ENCODE data around the gene RAP1A. TPM values are rescaled to one million over a fixed set of nuclear protein-coding genes. Genes with fewer than 3 reads are reported as not detected.

Gene RAP1A
- total RNA-seq, 6 experiments from 2014 or later: 75.7 to 82.9 (median 80.3) TPM

DNA sequence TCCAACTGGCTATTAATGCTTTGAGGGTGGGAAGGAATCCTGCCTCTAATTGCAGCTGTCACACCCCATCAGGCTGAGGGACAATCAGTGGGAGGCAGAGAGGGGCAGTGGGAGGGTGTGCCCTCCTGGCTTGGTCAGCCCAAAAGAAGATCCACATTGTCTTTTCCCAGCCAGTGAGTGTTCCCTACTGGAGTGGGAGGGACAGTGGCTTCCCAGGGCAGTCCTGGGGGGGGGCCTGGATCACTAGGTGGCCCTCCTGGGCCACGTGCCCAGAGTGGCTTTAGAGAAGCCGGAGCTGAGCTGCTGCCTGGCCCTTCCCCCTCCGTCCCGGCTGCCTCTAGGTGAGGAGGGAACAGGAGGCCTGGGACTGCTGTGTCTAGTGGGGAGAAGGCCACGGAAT lies 105.6 kb downstream of the RAP1A start:
- no peaks in the 10 kb centered on the region for H3K9me3 Mint-ChIP-seq
- DNase-seq: no peak
- no peak overlapping the region for H3K27ac Mint-ChIP-seq

DNA sequence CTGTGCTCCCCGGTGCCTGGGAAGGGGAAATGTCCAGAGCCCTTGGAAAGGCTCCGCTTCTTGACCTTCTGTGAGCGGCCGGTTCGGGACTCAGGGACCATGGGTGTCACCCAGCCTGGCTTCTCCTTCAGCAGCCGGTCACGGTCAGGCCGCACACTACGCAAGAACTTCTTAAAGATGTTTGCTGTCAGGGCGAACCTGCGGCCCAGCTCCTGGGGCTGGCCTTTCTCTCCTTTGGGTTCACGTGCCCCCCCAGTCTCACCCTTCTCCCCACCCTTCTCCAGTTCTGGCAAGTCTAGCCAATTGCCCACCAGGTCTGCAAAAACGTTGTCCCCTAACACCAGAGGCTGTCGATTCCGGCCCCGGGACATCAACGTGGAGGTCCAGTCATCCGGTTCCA lies 107.5 kb downstream of the RAP1A start:
- H3K4me3 Mint-ChIP-seq: no peak overlapping the region
- H3K27ac Mint-ChIP-seq: no peak overlapping the region
- no peaks in the 10 kb centered on the region for H3K9me3 Mint-ChIP-seq
- peaks cover 7% of the 10 kb centered on the region for H3K4me1 Mint-ChIP-seq (ENCODE audit: low read depth)
- no peak for DNase-seq
- no peaks in the 10 kb centered on the region for H3K27me3 Mint-ChIP-seq (ENCODE audit: insufficient read depth)
- H3K36me3 Mint-ChIP-seq (ENCODE audit: low read depth): no peaks in the 10 kb centered on the region
- TF ChIP-seq, protein P1, sequence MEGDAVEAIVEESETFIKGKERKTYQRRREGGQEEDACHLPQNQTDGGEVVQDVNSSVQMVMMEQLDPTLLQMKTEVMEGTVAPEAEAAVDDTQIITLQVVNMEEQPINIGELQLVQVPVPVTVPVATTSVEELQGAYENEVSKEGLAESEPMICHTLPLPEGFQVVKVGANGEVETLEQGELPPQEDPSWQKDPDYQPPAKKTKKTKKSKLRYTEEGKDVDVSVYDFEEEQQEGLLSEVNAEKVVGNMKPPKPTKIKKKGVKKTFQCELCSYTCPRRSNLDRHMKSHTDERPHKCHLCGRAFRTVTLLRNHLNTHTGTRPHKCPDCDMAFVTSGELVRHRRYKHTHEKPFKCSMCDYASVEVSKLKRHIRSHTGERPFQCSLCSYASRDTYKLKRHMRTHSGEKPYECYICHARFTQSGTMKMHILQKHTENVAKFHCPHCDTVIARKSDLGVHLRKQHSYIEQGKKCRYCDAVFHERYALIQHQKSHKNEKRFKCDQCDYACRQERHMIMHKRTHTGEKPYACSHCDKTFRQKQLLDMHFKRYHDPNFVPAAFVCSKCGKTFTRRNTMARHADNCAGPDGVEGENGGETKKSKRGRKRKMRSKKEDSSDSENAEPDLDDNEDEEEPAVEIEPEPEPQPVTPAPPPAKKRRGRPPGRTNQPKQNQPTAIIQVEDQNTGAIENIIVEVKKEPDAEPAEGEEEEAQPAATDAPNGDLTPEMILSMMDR (IDR thresholded peaks at IDR 0.05): no peak

More for the DNA sequence above, 105.6 kb downstream of the RAP1A start:
- peaks cover 1% of the 10 kb centered on the region; the same call in 1 of the 2 replicates for H3K27me3 Mint-ChIP-seq (ENCODE audit: insufficient read depth)
- TF ChIP-seq, protein P1 (IDR thresholded peaks at IDR 0.05): no peak
- no peak overlapping the region for H3K4me3 Mint-ChIP-seq
- H3K4me1 Mint-ChIP-seq (ENCODE audit: low read depth): peaks cover 20% of the 10 kb centered on the region
- no peaks in the 10 kb centered on the region for H3K36me3 Mint-ChIP-seq (ENCODE audit: low read depth)

DNA sequence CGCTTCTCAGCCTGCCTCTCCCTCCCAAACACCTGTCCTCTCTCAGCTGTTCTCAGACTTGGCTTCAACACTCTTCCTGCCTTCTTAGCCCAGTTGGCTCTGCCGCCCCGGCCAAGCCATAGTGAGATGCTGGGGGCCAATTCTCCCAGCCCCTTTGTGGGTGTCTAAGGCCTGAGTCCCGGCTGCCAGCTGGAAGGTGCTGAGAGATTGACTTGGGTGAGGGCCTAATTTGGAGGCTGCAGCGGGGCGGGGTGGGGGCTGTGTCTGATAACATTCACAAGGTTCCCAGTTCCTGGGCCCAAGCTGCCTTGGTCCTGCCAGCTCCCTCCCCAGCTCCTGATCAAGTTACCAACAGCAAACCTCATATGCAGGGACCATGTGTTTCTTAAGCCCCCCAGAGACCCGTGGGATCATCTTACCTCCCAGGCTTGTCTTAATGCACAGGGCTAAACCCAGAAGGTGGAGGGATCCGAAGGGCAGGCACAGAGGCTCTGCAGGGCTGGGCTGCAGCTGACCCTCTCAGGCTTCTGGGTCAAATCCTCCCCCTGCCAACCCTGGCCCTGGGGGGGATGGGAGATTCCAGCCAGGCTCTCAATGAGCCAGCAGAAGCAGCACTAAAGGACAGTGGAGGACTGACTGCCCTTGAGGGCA lies 109.8 kb downstream of the RAP1A start:
- H3K36me3 Mint-ChIP-seq (ENCODE audit: low read depth): no peaks in the 10 kb centered on the region
- H3K27ac Mint-ChIP-seq: no peak overlapping the region
- H3K9me3 Mint-ChIP-seq: no peaks in the 10 kb centered on the region
- peaks cover 6% of the 10 kb centered on the region; the same call in 1 of the 2 replicates for H3K4me1 Mint-ChIP-seq (ENCODE audit: low read depth)
- no peaks in the 10 kb centered on the region for H3K27me3 Mint-ChIP-seq (ENCODE audit: insufficient read depth)
- no peak overlapping the region for H3K4me3 Mint-ChIP-seq
- TF ChIP-seq, protein P1 (IDR thresholded peaks at IDR 0.05): no peak
- DNase-seq: no peak

DNA sequence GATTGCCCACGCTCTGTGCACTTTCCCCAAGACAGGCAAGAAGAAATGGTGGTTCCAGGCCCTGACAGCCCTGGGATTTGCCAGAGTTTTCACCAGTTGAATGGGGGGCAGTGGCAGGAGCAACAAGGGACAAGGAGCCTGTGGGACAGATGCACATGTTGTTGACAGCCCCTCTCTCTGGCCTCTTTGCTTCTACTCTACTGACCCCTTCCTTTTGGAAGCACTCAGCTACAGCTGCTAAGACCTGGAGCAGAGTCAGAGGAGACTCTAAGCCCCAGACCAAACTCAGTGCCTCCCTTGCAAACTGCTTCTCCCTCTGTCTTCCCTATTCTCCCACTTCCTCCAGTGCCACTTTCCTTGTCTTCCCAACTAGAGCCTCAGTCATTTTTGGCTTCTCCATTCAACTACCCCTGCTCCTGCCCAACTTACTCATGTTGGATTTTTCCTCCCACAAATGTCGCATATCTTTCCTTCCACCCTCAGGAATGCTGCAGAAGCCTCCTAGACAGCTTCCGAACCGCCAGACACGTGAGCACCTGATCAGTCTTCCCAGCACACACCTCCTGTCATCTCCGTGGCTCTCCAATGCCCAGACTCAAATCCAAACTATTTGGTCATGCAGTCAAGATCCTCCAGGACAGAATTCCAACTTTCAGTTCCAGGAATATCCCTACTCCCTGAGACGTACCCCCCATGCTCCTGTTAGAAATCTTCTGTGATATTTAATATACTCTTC lies 110.5 kb downstream of the RAP1A start:
- Mint-ChIP-seq H3K27me3 (ENCODE audit: insufficient read depth) (no peaks in the 10 kb centered on the region), H3K4me1 (ENCODE audit: low read depth) (peaks cover 6% of the 10 kb centered on the region; the same call in 1 of the 2 replicates), H3K4me3 (no peak overlapping the region), H3K9me3 (no peaks in the 10 kb centered on the region), H3K36me3 (ENCODE audit: low read depth) (no peaks in the 10 kb centered on the region), H3K27ac (no peak overlapping the region; the same call in 1 of the 2 replicates)
- TF ChIP-seq, protein P1 (IDR thresholded peaks at IDR 0.05): no peak
- DNase-seq: no peak

DNA sequence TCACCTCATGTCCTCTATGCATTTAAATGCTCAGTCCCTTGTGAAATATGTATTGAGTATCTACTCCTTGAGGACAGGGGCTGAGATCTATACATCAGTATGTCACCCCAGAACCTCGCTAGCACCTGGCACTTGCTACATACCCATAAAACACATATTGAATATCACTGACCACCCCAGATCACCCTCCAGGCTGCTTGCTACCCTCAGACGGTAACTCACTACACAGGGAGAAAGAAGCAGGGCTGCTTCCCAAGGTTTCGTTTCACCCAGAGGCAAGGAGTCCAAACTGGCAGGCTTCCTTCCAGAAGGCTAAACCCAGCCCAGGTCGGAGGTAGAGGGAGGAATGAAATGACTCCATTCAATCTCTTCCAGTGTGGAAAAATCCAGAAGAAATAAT lies 111.1 kb downstream of the RAP1A start:
- H3K4me1 Mint-ChIP-seq (ENCODE audit: low read depth): peaks cover 6% of the 10 kb centered on the region; the same call in 1 of the 2 replicates
- no peak for DNase-seq
- no peak overlapping the region for H3K4me3 Mint-ChIP-seq
- no peaks in the 10 kb centered on the region for H3K9me3 Mint-ChIP-seq
- no peak overlapping the region for H3K27ac Mint-ChIP-seq
- H3K27me3 Mint-ChIP-seq (ENCODE audit: insufficient read depth): no peaks in the 10 kb centered on the region
- H3K36me3 Mint-ChIP-seq (ENCODE audit: low read depth): no peaks in the 10 kb centered on the region
- TF ChIP-seq, protein P1 (IDR thresholded peaks at IDR 0.05): no peak
